HCT116 (cell line): ENCODE data around the gene CDCA3. TPM values are rescaled to one million over a fixed set of nuclear protein-coding genes. Genes with fewer than 3 reads are reported as not detected.

Source experiments
- ATAC-seq: fragments of 200-7000 bp; cut with Tn5 transposase; 2 replicates; pipeline ENCODE4 v1.9.1; 2020; ENCODE audit warnings: mild to moderate bottlenecking, moderate library complexity
- BruUV-seq: library from RNA; stranded (reverse); fragments of 400-500 nt; replicated peaks from 2 replicates; lab custom pipeline; 2021; lab: Mats Ljungman, UMichigan
- CTCF ChIA-PET: fragments of 300-600 bp; sonication (Branson Sonifier 250); formaldehyde crosslinking; loops from one replicate; lab custom pipeline; 2021; ENCODE audit warnings: antibody characterized with exemption; lab: Charles Lee
- POLR2A ChIA-PET: fragments of 300-600, 350-600 bp; sonication (Branson Sonifier 250); formaldehyde crosslinking; loops from one replicate; lab custom pipeline; 2021; ENCODE audit warnings: antibody characterized with exemption; lab: Charles Lee
- RAD21 ChIA-PET, 2 experiments: fragments of 300-600 bp; sonication (Branson Sonifier 250); formaldehyde crosslinking; loops; one replicate each; lab custom pipeline; 2023; ENCODE audit warnings: low total read pairs in 2 of 2; ENCODE audit not compliant: uncharacterized antibody in 2 of 2, unreplicated experiment in 2 of 2, low non-redundant PET in 1 of 2; lab: Charles Lee
- DNase-seq: peaks from one replicate; pipeline ENCODE4 v3.0.0-alpha.2; 2010; ENCODE audit warnings: low read depth, low spot score
- H2AFZ ChIP-seq: fragments of 200-600 bp; shearing (Covaris generic), sonication (generic); 2 replicates; pipeline ENCODE4 v1.6.1; 2017; ENCODE audit warnings: low read depth, mixed run types, mixed read lengths, antibody characterized with exemption, low read length; ENCODE audit not compliant: poor library complexity, severe bottlenecking
- H3K27ac ChIP-seq: 2 replicates; pipeline ENCODE4 v1.5.1; 2012; ENCODE audit warnings: low read depth, low read length
- H3K27me3 ChIP-seq: fragments of 200-600 bp; sonication (generic); 2 replicates; pipeline ENCODE4 v1.6.1; 2016; ENCODE audit warnings: mixed run types, low read length, mixed read lengths; ENCODE audit not compliant: insufficient read depth
- H3K36me3 ChIP-seq, 2 experiments: fragments of 200-500 bp in 1 of 2; fragments of 200-600 bp in 1 of 2; sonication (Bioruptor generic) in 1 of 2; sonication (generic) in 1 of 2; 2 replicates each; pipeline versions ENCODE4 v1.5.1 to v1.6.1; 2014 to 2016; ENCODE audit warnings: low read length in 2 of 2, inconsistent platforms in 1 of 2, mixed read lengths in 1 of 2, mixed run types in 1 of 2; ENCODE audit not compliant: insufficient read depth in 2 of 2, control insufficient read depth in 1 of 2
- H3K4me1 ChIP-seq, 2 experiments: fragments of 200-600 bp in 1 of 2; sonication (generic) in 1 of 2; 2 replicates each; pipeline versions ENCODE4 v1.5.1 to v1.6.1; 2012 to 2017; ENCODE audit warnings: low read length in 2 of 2, inconsistent platforms in 1 of 2, mild to moderate bottlenecking in 1 of 2, mixed read lengths in 1 of 2, mixed run types in 1 of 2, moderate library complexity in 1 of 2; ENCODE audit not compliant: insufficient read depth in 2 of 2, control insufficient read depth in 1 of 2
- H3K4me2 ChIP-seq: fragments of 200-600 bp; sonication (generic); 2 replicates; pipeline ENCODE4 v1.6.1; 2017; ENCODE audit warnings: mixed run types, low read length, mixed read lengths
- H3K4me3 ChIP-seq, 2 experiments: fragments of 200-600 bp in 1 of 2; sonication (generic) in 1 of 2; replicated peaks in 1 of 2; 2 replicates each; pipeline ENCODE4 v1.5.1; 2011 to 2016; ENCODE audit warnings: low read length in 2 of 2, control low read depth in 1 of 2, low read depth in 1 of 2, mild to moderate bottlenecking in 1 of 2, mixed read lengths in 1 of 2, mixed run types in 1 of 2
- H3K79me2 ChIP-seq: fragments of 200-600 bp; sonication (generic); 2 replicates; pipeline ENCODE4 v1.6.1; 2017; ENCODE audit warnings: mild to moderate bottlenecking, mixed run types, low read length, moderate library complexity, mixed read lengths; ENCODE audit not compliant: insufficient read depth
- H3K9ac ChIP-seq: fragments of 200-600 bp; sonication (generic); 2 replicates; pipeline ENCODE4 v1.6.1; 2016; ENCODE audit warnings: low read length, mixed read lengths
- H3K9me2 ChIP-seq: fragments of 200-600 bp; sonication (generic), shearing (Covaris generic); 2 replicates; pipeline ENCODE4 v1.6.1; 2017; ENCODE audit warnings: mixed run types, mild to moderate bottlenecking, moderate library complexity; ENCODE audit not compliant: insufficient read depth
- H3K9me3 ChIP-seq, 2 experiments: fragments of 200-500 bp in 1 of 2; fragments of 200-600 bp in 1 of 2; sonication (Bioruptor generic) in 1 of 2; sonication (generic) in 1 of 2; 2 replicates each; pipeline ENCODE4 v1.6.1; 2014 to 2017; ENCODE audit warnings: low read length in 2 of 2, mixed read lengths in 2 of 2, inconsistent platforms in 1 of 2, low read depth in 1 of 2, mild to moderate bottlenecking in 1 of 2, mixed run types in 1 of 2, moderate library complexity in 1 of 2; ENCODE audit not compliant: control insufficient read depth in 1 of 2, insufficient read depth in 1 of 2
- H4K20me1 ChIP-seq: fragments of 200-600 bp; sonication (generic), shearing (Covaris generic); 2 replicates; pipeline ENCODE4 v1.6.1; 2017; ENCODE audit warnings: mixed run types, mild to moderate bottlenecking, moderate library complexity; ENCODE audit not compliant: insufficient read depth
- EGR1 ChIP-seq: IDR thresholded peaks from 2 replicates; pipeline ENCODE4 v1.6.1; 2012; ENCODE audit warnings: low read depth
- ELF1 ChIP-seq: IDR thresholded peaks from 2 replicates; pipeline ENCODE4 v1.6.1; 2012; ENCODE audit warnings: low read depth, borderline replicate concordance
- EZH2 ChIP-seq: fragments of 200-600 bp; sonication (generic); IDR thresholded peaks from 2 replicates; pipeline ENCODE4 v1.6.1; 2017; ENCODE audit warnings: antibody characterized with exemption, mixed run types
- POLR2A ChIP-seq: IDR thresholded peaks from 2 replicates; pipeline ENCODE4 v1.7.0; 2011; ENCODE audit warnings: borderline replicate concordance; ENCODE audit not compliant: insufficient read depth, insufficient read length; ENCODE audit errors: extremely low read depth
- POLR2AphosphoS5 ChIP-seq: IDR thresholded peaks from 2 replicates; pipeline ENCODE4 v1.6.1; 2011; ENCODE audit warnings: mild to moderate bottlenecking, low read depth, low read length, moderate library complexity
- RAD21 ChIP-seq: IDR thresholded peaks from 2 replicates; pipeline ENCODE4 v1.6.1; 2012; ENCODE audit warnings: low read depth, mild to moderate bottlenecking
- TCF7L2 ChIP-seq: IDR thresholded peaks from 2 replicates; pipeline ENCODE4 v1.7.0; 2011; ENCODE audit warnings: borderline replicate concordance, inconsistent platforms; ENCODE audit not compliant: insufficient read depth, insufficient read length; ENCODE audit errors: extremely low read depth
- intact Hi-C: fragments of 100-400 bp; cut with micrococcal nuclease; formaldehyde crosslinking; loops from 2 replicates; pipeline ENCODE4 v1.10.0; 2022
- total RNA-seq: library from RNA; stranded (reverse); gene quantifications from one replicate; pipeline ENCODE4 v1.2.1, GENCODE V29; 2021; ENCODE audit not compliant: unreplicated experiment
- TF ChIP-seq, protein P1 (sequence below): IDR thresholded peaks from 2 replicates; pipeline ENCODE4 v1.6.1; 2012
- TF ChIP-seq, protein P2 (sequence below), 3 experiments: fragments of 200-600 bp in 1 of 3; sonication (generic) in 1 of 3; IDR thresholded peaks in 2 of 3; conservative IDR thresholded peaks in 1 of 3; 2 replicates each; pipeline ENCODE4 v1.5.1; 2012 to 2017; ENCODE audit warnings: low read depth in 2 of 3, low read length in 2 of 3, antibody characterized with exemption in 1 of 3, borderline replicate concordance in 1 of 3, control low read depth in 1 of 3, mild to moderate bottlenecking in 1 of 3, mixed read lengths in 1 of 3, mixed run types in 1 of 3, moderate library complexity in 1 of 3; ENCODE audit not compliant: insufficient read depth in 1 of 3

Gene CDCA3
- total RNA-seq, 1 experiment from 2014 or later, result 63.0 TPM

DNA sequence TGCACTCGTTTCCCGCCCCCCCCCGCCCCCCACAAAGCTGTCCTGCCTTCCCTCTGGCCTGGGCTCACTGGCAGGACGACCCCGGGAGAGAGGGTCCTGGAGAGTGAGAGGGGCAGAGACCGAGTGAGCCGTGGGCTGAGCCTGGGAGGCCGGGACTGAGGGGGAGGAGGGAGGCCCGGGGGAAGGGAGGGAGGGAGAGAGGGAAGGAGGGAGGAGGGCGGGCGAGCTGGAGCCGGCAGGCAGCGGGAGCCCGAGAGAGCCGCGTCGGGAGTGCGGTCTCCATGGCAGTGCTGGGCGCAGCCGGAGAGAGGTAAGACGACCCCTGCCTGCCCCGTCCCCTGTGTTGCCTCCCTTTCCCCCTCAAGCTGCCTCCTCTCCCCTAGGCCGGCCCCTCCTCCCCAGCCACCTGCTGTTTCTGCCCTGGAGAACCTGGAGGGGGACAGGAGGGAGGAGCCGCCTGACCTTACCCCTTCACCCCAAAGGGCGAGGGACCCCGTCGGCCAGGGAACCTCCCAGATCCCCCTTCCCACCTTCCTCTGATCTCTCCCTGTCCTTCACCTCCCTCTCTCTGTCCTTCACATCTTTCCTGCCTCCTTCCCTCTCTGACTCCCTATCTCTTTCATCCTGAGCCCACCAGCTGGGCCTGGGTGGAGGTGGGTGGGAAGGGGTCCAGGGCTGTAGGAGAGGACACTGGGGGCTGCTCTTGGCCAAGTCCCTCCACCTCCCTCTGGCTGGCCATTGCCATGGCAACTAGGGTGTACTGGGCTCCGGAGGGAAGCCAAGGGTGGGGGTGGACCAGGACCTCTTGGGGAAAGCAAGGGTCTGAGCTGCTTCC is 29.3 kb downstream of the CDCA3 start, which contains the start of gene GPR162:
TSS of gene GPR162 (plus strand) at position 231 of the 835 bp plus-strand sequence. CDS start 2,078 bp downstream, outside the sequence.
- H3K4me1 ChIP-seq, result peaks cover 14 to 35% of the 10 kb centered on the region in 2 experiments
- H3K9ac ChIP-seq, result peak within 1 kb of the TSS; percentile 48
- no peak within 1 kb of the TSS for H2AFZ ChIP-seq
- intact Hi-C loops, result no loop called here
- peak within 1 kb of the TSS; percentile 43 to 50 for H3K4me3 ChIP-seq
- ChIA-PET POLR2A (interaction anchor here (0.8 to 1.4 kb wide), 2 partner anchors 56 to 68 kb away, joined by 4 to 10 read pairs; partner anchors contain the start of gene PTMS), CTCF (interaction anchor here (0.9 to 2.3 kb wide), 4 partner anchors 13 to 68 kb away, joined by 3 to 10 read pairs (median 6); partner anchors contain the start of gene MLF2), RAD21 (no interaction called here)
- ATAC-seq (peak; percentile 66), DNase-seq (no peak)
- H4K20me1 ChIP-seq, result no peaks in the 10 kb centered on the region
- H3K4me2 ChIP-seq, result peak within 1 kb of the TSS; percentile 83
- no peak for TF ChIP-seq EGR1
- peak; percentile 22 for TF ChIP-seq TCF7L2
- TF ChIP-seq RAD21, result no peak
- TF ChIP-seq, protein P1, sequence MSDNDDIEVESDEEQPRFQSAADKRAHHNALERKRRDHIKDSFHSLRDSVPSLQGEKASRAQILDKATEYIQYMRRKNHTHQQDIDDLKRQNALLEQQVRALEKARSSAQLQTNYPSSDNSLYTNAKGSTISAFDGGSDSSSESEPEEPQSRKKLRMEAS, result no peak
- peak; percentile 24 for TF ChIP-seq POLR2A
- TF ChIP-seq ELF1, result no peak
- TF ChIP-seq EZH2, result no peak
- TF ChIP-seq, protein P2, sequence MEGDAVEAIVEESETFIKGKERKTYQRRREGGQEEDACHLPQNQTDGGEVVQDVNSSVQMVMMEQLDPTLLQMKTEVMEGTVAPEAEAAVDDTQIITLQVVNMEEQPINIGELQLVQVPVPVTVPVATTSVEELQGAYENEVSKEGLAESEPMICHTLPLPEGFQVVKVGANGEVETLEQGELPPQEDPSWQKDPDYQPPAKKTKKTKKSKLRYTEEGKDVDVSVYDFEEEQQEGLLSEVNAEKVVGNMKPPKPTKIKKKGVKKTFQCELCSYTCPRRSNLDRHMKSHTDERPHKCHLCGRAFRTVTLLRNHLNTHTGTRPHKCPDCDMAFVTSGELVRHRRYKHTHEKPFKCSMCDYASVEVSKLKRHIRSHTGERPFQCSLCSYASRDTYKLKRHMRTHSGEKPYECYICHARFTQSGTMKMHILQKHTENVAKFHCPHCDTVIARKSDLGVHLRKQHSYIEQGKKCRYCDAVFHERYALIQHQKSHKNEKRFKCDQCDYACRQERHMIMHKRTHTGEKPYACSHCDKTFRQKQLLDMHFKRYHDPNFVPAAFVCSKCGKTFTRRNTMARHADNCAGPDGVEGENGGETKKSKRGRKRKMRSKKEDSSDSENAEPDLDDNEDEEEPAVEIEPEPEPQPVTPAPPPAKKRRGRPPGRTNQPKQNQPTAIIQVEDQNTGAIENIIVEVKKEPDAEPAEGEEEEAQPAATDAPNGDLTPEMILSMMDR (IDR thresholded peaks at IDR 0.05 in 2 of 3, conservative IDR thresholded peaks at IDR 0.05 in 1 of 3; ENCODE audit: borderline replicate concordance in 1 of 3, insufficient read depth in 1 of 3, low read depth in 2 of 3, low read length in 2 of 3), result no peak
- peak; percentile 56; the same call in 1 of the 2 replicates for TF ChIP-seq POLR2AphosphoS5
- no peaks in the 10 kb centered on the region for H3K36me3 ChIP-seq
- H3K9me3 ChIP-seq, result no peaks in the 10 kb centered on the region
- H3K9me2 ChIP-seq, result no peaks in the 10 kb centered on the region
- no TSS peak for BruUV-seq
- peak within 1 kb of the TSS; percentile 18; the same call in 1 of the 2 replicates for H3K27ac ChIP-seq
- no peaks in the 10 kb centered on the region; the same call in 1 of the 2 replicates for H3K79me2 ChIP-seq
- peaks cover 6% of the 10 kb centered on the region; the same call in 1 of the 2 replicates for H3K27me3 ChIP-seq
